ENCODE measurements around the gene FAM177A1. TPM values are rescaled to one million over a fixed set of nuclear protein-coding genes. Genes with fewer than 3 reads are reported as not detected.

The FAM177A1 gene
- total and polyA plus RNA-seq, 9 of the 15 experiments (the other 6 are each of a cell fraction or from before 2014, with no cell fraction given): 7.7 to 36.2 (median 29.9) TPM

DNA sequence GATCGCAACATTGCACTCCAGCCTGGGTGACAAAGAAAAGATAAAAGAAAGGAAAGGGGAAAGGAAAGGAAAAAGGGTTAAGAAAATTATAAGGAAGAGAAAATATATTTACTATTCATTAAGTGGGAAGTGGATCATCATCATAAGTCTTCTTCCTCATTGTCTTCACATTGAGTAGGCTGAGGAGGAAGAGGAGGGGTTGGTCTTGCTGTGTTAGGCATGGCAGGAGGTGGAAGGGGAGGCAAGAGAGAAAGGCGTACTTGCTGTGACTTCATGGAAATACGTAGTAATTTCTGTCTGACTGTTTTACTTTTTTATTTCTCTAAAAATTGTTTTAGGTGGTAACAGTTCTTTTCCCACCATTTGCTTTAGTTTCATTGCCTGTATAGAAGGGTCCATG is 26.2 kb downstream of the FAM177A1 start:
- Histone ChIP-seq H3K27me3 (ENCODE audit: control insufficient read depth in 2 of 2, insufficient read depth in 2 of 2, low read length in 2 of 2) (no peaks in the 10 kb centered on the region), H3K79me2 (ENCODE audit: control insufficient read depth, insufficient read depth, low read length) (no peaks in the 10 kb centered on the region), H3K36me3 (ENCODE audit: control insufficient read depth, insufficient read depth, low read length) (peaks cover 14% of the 10 kb centered on the region; the same call in 1 of the 3 replicates), H3K4me2 (ENCODE audit: insufficient read depth, low read length) (no peak overlapping the region), H3K27ac (ENCODE audit: extremely low read depth, low read depth, low read length) (no peak overlapping the region), H3K9me1 (ENCODE audit: control insufficient read depth, insufficient read depth, low read length) (no peaks in the 10 kb centered on the region), H2AFZ (ENCODE audit: low read depth, low read length) (no peak overlapping the region), H4K20me1 (replicated peaks; ENCODE audit: control insufficient read depth, insufficient read depth, low read length) (no peaks in the 10 kb centered on the region), H3K9ac (ENCODE audit: insufficient read depth in 1 of 2, low read depth in 2 of 2, low read length in 2 of 2) (no peak overlapping the region), H3K4me3 (no peak overlapping the region), H3K4me1 (replicated peaks in 1 of 2; ENCODE audit: control insufficient read depth in 2 of 2, insufficient read depth in 2 of 2, low read length in 2 of 2) (no peaks in the 10 kb centered on the region; a peak in 1 of 5 replicates), H3K9me3 (replicated peaks; ENCODE audit: control insufficient read depth, insufficient read depth, low read depth, low read length) (no peaks in the 10 kb centered on the region)
- ChIA-PET CTCF (ENCODE audit: low intra/inter-chr PET ratio) (no interaction called here), POLR2A (interaction anchor here (0.7 kb wide), 1 partner anchor 29 kb away, joined by 3 read pairs; no protein-coding TSS in a partner anchor)
- DNase-seq (ENCODE audit: extremely low read depth in 1 of 4, low spot score in 3 of 4) (no peak), FAIRE-seq (no peak), ATAC-seq (no peak)
- intact Hi-C loops (cut with micrococcal nuclease): no loop called here
- WGBS (ENCODE audit: insufficient coverage, low coverage, missing lambda C conversion rate): 88% methylated on average over 2 of the region's 3 CpGs
- BruUV-seq (replicated peaks): no TSS peak
- in situ Hi-C loops (cut with MboI): no loop called here
- TF ChIP-seq, protein P1, sequence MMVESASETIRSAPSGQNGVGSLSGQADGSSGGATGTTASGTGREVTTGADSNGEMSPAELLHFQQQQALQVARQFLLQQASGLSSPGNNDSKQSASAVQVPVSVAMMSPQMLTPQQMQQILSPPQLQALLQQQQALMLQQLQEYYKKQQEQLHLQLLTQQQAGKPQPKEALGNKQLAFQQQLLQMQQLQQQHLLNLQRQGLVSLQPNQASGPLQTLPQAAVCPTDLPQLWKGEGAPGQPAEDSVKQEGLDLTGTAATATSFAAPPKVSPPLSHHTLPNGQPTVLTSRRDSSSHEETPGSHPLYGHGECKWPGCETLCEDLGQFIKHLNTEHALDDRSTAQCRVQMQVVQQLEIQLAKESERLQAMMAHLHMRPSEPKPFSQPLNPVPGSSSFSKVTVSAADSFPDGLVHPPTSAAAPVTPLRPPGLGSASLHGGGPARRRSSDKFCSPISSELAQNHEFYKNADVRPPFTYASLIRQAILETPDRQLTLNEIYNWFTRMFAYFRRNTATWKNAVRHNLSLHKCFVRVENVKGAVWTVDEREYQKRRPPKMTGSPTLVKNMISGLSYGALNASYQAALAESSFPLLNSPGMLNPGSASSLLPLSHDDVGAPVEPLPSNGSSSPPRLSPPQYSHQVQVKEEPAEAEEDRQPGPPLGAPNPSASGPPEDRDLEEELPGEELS (CRISPR knock-in tag; IDR thresholded peaks at IDR 0.05; ENCODE audit: borderline replicate concordance): no peak
- TF ChIP-seq HSF4 (CRISPR knock-in tag; IDR thresholded peaks at IDR 0.05; ENCODE audit: borderline replicate concordance) (no peak), ZKSCAN8 (CRISPR knock-in tag; IDR thresholded peaks at IDR 0.05) (no peak), KAT8 (IDR thresholded peaks at IDR 0.05; ENCODE audit: low read depth) (no peak), FOXA3 (CRISPR knock-in tag; conservative IDR thresholded peaks at IDR 0.05 in 1 of 2, IDR thresholded peaks at IDR 0.05 in 1 of 2) (no peak)
- TF ChIP-seq, protein P2, sequence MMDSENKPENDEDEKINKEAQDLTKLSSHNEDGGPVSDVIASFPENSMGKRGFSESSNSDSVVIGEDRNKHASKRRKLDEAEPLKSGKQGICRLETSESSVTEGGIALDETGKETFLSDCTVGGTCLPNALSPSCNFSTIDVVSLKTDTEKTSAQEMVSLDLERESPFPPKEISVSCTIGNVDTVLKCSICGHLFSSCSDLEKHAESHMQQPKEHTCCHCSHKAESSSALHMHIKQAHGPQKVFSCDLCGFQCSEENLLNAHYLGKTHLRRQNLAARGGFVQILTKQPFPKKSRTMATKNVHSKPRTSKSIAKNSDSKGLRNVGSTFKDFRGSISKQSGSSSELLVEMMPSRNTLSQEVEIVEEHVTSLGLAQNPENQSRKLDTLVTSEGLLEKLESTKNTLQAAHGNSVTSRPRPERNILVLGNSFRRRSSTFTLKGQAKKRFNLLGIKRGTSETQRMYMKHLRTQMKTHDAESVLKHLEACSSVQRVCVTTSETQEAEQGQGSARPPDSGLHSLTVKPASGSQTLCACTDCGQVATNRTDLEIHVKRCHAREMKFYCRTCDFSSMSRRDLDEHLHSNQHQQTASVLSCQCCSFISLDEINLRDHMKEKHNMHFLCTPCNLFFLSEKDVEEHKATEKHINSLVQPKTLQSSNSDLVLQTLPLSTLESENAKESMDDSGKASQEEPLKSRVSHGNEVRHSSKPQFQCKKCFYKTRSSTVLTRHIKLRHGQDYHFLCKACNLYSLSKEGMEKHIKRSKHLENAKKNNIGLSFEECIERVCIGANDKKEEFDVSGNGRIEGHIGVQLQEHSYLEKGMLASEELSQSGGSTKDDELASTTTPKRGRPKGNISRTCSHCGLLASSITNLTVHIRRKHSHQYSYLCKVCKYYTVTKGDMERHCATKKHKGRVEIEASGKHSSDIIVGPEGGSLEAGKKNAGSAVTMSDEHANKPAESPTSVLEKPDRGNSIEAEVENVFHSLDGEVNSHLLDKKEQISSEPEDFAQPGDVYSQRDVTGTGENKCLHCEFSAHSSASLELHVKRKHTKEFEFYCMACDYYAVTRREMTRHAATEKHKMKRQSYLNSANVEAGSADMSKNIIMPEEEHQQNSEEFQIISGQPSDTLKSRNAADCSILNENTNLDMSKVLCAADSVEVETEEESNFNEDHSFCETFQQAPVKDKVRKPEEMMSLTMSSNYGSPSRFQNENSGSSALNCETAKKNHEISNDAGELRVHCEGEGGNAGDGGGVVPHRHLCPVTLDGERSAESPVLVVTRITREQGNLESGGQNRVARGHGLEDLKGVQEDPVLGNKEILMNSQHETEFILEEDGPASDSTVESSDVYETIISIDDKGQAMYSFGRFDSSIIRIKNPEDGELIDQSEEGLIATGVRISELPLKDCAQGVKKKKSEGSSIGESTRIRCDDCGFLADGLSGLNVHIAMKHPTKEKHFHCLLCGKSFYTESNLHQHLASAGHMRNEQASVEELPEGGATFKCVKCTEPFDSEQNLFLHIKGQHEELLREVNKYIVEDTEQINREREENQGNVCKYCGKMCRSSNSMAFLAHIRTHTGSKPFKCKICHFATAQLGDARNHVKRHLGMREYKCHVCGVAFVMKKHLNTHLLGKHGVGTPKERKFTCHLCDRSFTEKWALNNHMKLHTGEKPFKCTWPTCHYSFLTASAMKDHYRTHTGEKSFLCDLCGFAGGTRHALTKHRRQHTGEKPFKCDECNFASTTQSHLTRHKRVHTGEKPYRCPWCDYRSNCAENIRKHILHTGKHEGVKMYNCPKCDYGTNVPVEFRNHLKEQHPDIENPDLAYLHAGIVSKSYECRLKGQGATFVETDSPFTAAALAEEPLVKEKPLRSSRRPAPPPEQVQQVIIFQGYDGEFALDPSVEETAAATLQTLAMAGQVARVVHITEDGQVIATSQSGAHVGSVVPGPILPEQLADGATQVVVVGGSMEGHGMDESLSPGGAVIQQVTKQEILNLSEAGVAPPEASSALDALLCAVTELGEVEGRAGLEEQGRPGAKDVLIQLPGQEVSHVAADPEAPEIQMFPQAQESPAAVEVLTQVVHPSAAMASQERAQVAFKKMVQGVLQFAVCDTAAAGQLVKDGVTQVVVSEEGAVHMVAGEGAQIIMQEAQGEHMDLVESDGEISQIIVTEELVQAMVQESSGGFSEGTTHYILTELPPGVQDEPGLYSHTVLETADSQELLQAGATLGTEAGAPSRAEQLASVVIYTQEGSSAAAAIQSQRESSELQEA (IDR thresholded peaks at IDR 0.05; ENCODE audit: low read depth): no peak
- TF ChIP-seq, protein P3, sequence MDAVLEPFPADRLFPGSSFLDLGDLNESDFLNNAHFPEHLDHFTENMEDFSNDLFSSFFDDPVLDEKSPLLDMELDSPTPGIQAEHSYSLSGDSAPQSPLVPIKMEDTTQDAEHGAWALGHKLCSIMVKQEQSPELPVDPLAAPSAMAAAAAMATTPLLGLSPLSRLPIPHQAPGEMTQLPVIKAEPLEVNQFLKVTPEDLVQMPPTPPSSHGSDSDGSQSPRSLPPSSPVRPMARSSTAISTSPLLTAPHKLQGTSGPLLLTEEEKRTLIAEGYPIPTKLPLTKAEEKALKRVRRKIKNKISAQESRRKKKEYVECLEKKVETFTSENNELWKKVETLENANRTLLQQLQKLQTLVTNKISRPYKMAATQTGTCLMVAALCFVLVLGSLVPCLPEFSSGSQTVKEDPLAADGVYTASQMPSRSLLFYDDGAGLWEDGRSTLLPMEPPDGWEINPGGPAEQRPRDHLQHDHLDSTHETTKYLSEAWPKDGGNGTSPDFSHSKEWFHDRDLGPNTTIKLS (IDR thresholded peaks at IDR 0.05; ENCODE audit: borderline replicate concordance, low read depth): no peak
- TF ChIP-seq, protein P4, sequence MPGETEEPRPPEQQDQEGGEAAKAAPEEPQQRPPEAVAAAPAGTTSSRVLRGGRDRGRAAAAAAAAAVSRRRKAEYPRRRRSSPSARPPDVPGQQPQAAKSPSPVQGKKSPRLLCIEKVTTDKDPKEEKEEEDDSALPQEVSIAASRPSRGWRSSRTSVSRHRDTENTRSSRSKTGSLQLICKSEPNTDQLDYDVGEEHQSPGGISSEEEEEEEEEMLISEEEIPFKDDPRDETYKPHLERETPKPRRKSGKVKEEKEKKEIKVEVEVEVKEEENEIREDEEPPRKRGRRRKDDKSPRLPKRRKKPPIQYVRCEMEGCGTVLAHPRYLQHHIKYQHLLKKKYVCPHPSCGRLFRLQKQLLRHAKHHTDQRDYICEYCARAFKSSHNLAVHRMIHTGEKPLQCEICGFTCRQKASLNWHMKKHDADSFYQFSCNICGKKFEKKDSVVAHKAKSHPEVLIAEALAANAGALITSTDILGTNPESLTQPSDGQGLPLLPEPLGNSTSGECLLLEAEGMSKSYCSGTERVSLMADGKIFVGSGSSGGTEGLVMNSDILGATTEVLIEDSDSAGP (CRISPR knock-in tag; IDR thresholded peaks at IDR 0.05): no peak

Data from K562 (cell line).